Measurements from ENCODE around the gene MAL. TPM values are rescaled to one million over a fixed set of nuclear protein-coding genes. Genes with fewer than 3 reads are reported as not detected.

The MAL gene
- total RNA-seq, 6 experiments from 2014 or later: not detected

GRCh38 chr2:94982156-94982555 is 43.4 kb upstream of the MAL start:
- H3K4me3 Mint-ChIP-seq: no peak overlapping the region

GRCh38 chr2:94982675-94983074 is 42.8 kb upstream of the MAL start:
- Mint-ChIP-seq H3K9me3 (no peaks in the 10 kb centered on the region), H3K27me3 (ENCODE audit: insufficient read depth) (peaks cover 10% of the 10 kb centered on the region), H3K36me3 (ENCODE audit: low read depth) (no peaks in the 10 kb centered on the region), H3K4me1 (ENCODE audit: low read depth) (no peaks in the 10 kb centered on the region), H3K4me3 (no peak overlapping the region), H3K27ac (no peak overlapping the region)
- peak; percentile 7 for DNase-seq
- TF ChIP-seq CTCF (IDR thresholded peaks at IDR 0.05): no peak

More at GRCh38 chr2:94982156-94982555, 43.4 kb upstream of the MAL start:
- TF ChIP-seq CTCF (IDR thresholded peaks at IDR 0.05): no peak
- Mint-ChIP-seq H3K27ac (no peak overlapping the region), H3K4me1 (ENCODE audit: low read depth) (no peaks in the 10 kb centered on the region), H3K36me3 (ENCODE audit: low read depth) (no peaks in the 10 kb centered on the region), H3K27me3 (ENCODE audit: insufficient read depth) (peaks cover 12% of the 10 kb centered on the region), H3K9me3 (no peaks in the 10 kb centered on the region)
- DNase-seq: no peak

GRCh38 chr2:94984964-94985575 is 40.4 kb upstream of the MAL start:
- H3K9me3 Mint-ChIP-seq: no peaks in the 10 kb centered on the region
- no peak overlapping the region for H3K27ac Mint-ChIP-seq
- no peaks in the 10 kb centered on the region for H3K4me1 Mint-ChIP-seq (ENCODE audit: low read depth)
- no peaks in the 10 kb centered on the region for H3K36me3 Mint-ChIP-seq (ENCODE audit: low read depth)
- no peak for TF ChIP-seq CTCF (IDR thresholded peaks at IDR 0.05)
- H3K4me3 Mint-ChIP-seq: no peak overlapping the region
- peaks cover 9% of the 10 kb centered on the region for H3K27me3 Mint-ChIP-seq (ENCODE audit: insufficient read depth)
- DNase-seq: no peak

GRCh38 chr2:94985636-94986035 is 39.9 kb upstream of the MAL start:
- Mint-ChIP-seq H3K4me1 (ENCODE audit: low read depth) (no peaks in the 10 kb centered on the region), H3K9me3 (no peaks in the 10 kb centered on the region), H3K36me3 (ENCODE audit: low read depth) (no peaks in the 10 kb centered on the region), H3K27ac (no peak overlapping the region), H3K4me3 (no peak overlapping the region), H3K27me3 (ENCODE audit: insufficient read depth) (peaks cover 11% of the 10 kb centered on the region)
- TF ChIP-seq CTCF (IDR thresholded peaks at IDR 0.05): no peak
- DNase-seq: no peak

GRCh38 chr2:94986392-94986963 is 39.0 kb upstream of the MAL start:
- H3K4me1 Mint-ChIP-seq (ENCODE audit: low read depth): no peaks in the 10 kb centered on the region
- peak; percentile 62 for DNase-seq
- peaks cover 15% of the 10 kb centered on the region for H3K27me3 Mint-ChIP-seq (ENCODE audit: insufficient read depth)
- peak; percentile 88 for TF ChIP-seq CTCF (IDR thresholded peaks at IDR 0.05)
- no peaks in the 10 kb centered on the region for H3K36me3 Mint-ChIP-seq (ENCODE audit: low read depth)
- H3K9me3 Mint-ChIP-seq: no peaks in the 10 kb centered on the region
- H3K4me3 Mint-ChIP-seq: no peak overlapping the region
- H3K27ac Mint-ChIP-seq: no peak overlapping the region

Measured in HFFc6 (cell line).